ENCODE data around the gene SMIM36. TPM values are rescaled to one million over a fixed set of nuclear protein-coding genes. Genes with fewer than 3 reads are reported as not detected.

SMIM36 gene
- total and polyA plus RNA-seq, 10 of the 15 experiments (the other 5 are each of a cell fraction or from before 2014, with no cell fraction given), result not detected

DNA sequence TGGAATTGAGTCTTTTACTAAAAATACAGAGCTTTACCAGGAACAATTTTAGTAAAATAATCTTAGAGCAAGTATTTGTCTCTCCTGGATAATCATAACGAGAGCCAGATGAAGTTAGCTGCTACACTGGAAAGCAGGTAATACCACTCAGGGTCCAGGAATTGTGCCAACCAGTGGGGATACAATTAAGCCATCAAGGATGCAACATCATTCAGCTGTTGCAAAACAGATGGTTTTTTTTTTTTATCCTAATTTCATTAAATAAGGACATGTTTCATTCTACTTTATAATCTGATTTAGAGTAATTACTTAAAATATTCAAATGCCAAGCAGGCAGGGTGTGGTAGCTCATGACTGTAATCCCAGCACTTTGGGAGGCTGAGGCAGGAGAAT is 99.8 kb downstream of the SMIM36 start:
- H3K27ac ChIP-seq (ENCODE audit: control insufficient read depth, insufficient read depth), result no peak overlapping the region
- intact Hi-C loops (cut with micrococcal nuclease; ENCODE audit: unreplicated experiment) (no loop called here), in situ Hi-C loops (cut with MboI) (no loop called here)
- peaks cover under 1% of the 10 kb centered on the region; the same call in 1 of the 2 replicates for H3K4me1 ChIP-seq (ENCODE audit: control insufficient read depth, insufficient read depth, low read length)
- peaks cover 10 to 44% of the 10 kb centered on the region in 2 experiments for H3K36me3 ChIP-seq (ENCODE audit: control insufficient read depth in 2 of 2, insufficient read depth in 2 of 2, low read length in 1 of 2)
- FAIRE-seq (no peak), ATAC-seq (no peak), DNase-seq (ENCODE audit: low read depth, low spot score) (no peak)
- H4K20me1 ChIP-seq (ENCODE audit: control insufficient read depth, insufficient read depth), result no peaks in the 10 kb centered on the region
- ChIA-PET CTCF (interaction anchor here (1.5 kb wide), 1 partner anchor 54 kb away, joined by 3 read pairs; no protein-coding TSS in a partner anchor), SMC1A (ENCODE audit: uncharacterized antibody, unreplicated experiment) (interaction anchor here (0.5 to 0.9 kb wide), 3 partner anchors 30 to 164 kb away, joined by 3 read pairs; no protein-coding TSS in a partner anchor), RAD21 (ENCODE audit: unreplicated experiment) (no interaction called here), POLR2A (interaction anchor here (0.7 to 1.2 kb wide), 3 partner anchors 10 to 21 kb away, joined by 3 to 4 read pairs (median 3); partner anchors contain the start of gene MMD)
- peaks cover 28% of the 10 kb centered on the region for H3K79me2 ChIP-seq (ENCODE audit: control insufficient read depth, insufficient read depth, low read length)
- H3K9ac ChIP-seq (ENCODE audit: control insufficient read depth, insufficient read depth, low read length), result no peak overlapping the region
- WGBS (ENCODE audit: insufficient coverage, insufficient replicate concordance, low lambda C conversion rate, missing lambda C conversion rate), result 90% methylated on average over 1 of the region's 1 CpG
- H3K9me3 ChIP-seq (replicated peaks; ENCODE audit: control insufficient read depth, insufficient read depth, low read length), result no peaks in the 10 kb centered on the region
- no peaks in the 10 kb centered on the region for H3K27me3 ChIP-seq (replicated peaks in 1 of 2; ENCODE audit: control insufficient read depth in 2 of 2, insufficient read depth in 2 of 2, low read length in 1 of 2)
- BruUV-seq (replicated peaks), result no TSS peak
- no peak overlapping the region for H3K4me3 ChIP-seq
- H3K4me2 ChIP-seq (ENCODE audit: control insufficient read depth, insufficient read depth), result no peak overlapping the region
- H2AFZ ChIP-seq (ENCODE audit: control insufficient read depth, low read depth, low read length), result no peak overlapping the region
- TF ChIP-seq CEBPB (IDR thresholded peaks at IDR 0.05; ENCODE audit: borderline replicate concordance in 1 of 2, low read depth in 2 of 2, low read length in 2 of 2) (no peak), CBX3 (IDR thresholded peaks at IDR 0.05; ENCODE audit: borderline replicate concordance, low read depth) (no peak), MEF2B (IDR thresholded peaks at IDR 0.05; ENCODE audit: partially characterized antibody, poor library complexity, severe bottlenecking) (no peak), NFXL1 (IDR thresholded peaks at IDR 0.05; ENCODE audit: borderline replicate concordance) (no peak), MTA3 (IDR thresholded peaks at IDR 0.05; ENCODE audit: borderline replicate concordance, low read length) (no peak), BMI1 (IDR thresholded peaks at IDR 0.05; ENCODE audit: borderline replicate concordance) (no peak), RAD21 (IDR thresholded peaks at IDR 0.05; ENCODE audit: insufficient read depth, low read depth, low read length) (no peak), ZNF207 (IDR thresholded peaks at IDR 0.05; ENCODE audit: borderline replicate concordance) (no peak), PAX5 (IDR thresholded peaks at IDR 0.05; ENCODE audit: borderline replicate concordance, low read depth, low read length) (no peak), FOS (IDR thresholded peaks at IDR 0.05; ENCODE audit: borderline replicate concordance, extremely low read depth, insufficient read length) (no peak), POLR2A (IDR thresholded peaks at IDR 0.05; ENCODE audit: low read depth, low read length) (no peak), MYC (IDR thresholded peaks at IDR 0.05; ENCODE audit: insufficient read depth, insufficient read length, insufficient replicate concordance, low read length, severe bottlenecking) (no peak), TBL1XR1 (IDR thresholded peaks at IDR 0.05; ENCODE audit: low read depth, low read length) (no peak)
- TF ChIP-seq, protein P1, sequence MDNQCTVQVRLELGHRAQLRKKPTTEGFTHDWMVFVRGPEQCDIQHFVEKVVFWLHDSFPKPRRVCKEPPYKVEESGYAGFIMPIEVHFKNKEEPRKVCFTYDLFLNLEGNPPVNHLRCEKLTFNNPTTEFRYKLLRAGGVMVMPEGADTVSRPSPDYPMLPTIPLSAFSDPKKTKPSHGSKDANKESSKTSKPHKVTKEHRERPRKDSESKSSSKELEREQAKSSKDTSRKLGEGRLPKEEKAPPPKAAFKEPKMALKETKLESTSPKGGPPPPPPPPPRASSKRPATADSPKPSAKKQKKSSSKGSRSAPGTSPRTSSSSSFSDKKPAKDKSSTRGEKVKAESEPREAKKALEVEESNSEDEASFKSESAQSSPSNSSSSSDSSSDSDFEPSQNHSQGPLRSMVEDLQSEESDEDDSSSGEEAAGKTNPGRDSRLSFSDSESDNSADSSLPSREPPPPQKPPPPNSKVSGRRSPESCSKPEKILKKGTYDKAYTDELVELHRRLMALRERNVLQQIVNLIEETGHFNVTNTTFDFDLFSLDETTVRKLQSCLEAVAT (IDR thresholded peaks at IDR 0.05), result no peak
